HG03139 (cell line): Measurements from ENCODE around the gene CIART.

Experiments used
- ATAC-seq: cut with Tn5 transposase; IDR thresholded peaks from one replicate; pipeline ENCODE4 v1.9.1; 2021; ENCODE audit not compliant: unreplicated experiment

The CIART gene

DNA sequence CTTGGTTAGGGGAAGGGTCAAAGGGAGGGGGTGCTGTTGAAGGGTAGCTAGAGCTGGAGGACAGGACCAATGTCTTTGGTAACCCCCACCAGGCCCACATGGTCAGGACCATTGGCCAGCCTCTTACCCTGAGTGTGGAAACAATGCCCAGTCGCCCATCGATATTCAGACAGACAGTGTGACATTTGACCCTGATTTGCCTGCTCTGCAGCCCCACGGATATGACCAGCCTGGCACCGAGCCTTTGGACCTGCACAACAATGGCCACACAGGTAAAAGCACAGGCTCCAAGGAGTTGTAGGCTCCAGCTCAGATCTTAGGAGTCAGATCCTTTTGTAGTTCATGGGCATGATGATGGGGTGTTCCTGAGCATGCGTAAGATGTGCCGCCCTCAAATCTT lies 21.0 kb upstream of the CIART start:
- ATAC-seq = no peak

DNA sequence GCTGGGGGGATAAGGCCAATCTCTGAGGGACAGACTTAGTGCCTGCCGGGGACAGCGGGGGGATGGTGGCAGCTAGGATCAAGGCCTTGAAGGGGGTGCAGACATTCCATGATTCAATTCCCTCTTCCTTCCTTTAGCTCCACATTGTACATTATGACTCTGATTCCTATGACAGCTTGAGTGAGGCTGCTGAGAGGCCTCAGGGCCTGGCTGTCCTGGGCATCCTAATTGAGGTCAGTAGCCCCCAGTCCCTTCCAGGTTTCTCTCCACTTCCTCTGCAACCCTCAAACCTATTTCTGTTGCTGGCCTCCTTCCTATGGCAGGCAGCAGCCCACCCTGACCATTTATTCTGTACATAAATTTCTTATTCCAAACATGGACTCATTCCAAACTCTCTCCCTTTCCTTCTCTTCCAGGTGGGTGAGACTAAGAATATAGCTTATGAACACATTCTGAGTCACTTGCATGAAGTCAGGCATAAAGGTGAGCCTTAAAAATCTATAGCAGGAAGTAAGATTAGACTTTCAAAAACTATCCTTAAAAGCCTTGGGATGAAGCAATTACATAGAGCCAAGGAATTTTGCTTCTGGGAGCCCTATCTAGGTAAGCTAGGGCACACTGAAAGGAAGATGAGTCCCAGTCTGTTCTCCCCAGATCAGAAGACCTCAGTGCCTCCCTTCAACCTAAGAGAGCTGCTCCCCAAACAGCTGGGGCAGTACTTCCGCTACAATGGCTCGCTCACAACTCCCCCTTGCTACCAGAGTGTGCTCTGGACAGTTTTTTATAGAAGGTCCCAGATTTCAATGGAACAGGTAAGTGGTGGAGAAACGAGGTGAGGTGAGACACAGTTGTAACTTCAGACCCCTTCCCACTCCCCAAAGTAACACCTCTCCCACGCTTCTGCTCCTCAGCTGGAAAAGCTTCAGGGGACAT lies 19.7 kb upstream of the CIART start:
- no peak for ATAC-seq

DNA sequence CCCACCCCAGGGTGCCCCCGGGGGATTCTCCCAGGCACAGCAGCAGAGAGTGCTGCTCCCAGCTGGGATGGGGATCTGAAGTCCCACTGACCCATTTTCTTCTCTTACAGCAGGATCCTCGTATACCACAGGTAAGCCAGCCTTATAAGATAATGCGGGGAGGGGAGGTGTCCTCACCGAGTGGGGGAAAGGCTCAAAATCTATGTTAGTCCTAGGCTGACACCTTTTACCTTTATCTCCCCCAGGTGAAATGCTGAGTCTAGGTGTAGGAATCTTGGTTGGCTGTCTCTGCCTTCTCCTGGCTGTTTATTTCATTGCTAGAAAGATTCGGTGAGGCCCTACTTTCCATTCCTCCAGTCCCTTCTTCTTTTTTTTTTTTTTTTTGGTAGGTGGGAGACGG lies 18.8 kb upstream of the CIART start:
- ATAC-seq = no peak

DNA sequence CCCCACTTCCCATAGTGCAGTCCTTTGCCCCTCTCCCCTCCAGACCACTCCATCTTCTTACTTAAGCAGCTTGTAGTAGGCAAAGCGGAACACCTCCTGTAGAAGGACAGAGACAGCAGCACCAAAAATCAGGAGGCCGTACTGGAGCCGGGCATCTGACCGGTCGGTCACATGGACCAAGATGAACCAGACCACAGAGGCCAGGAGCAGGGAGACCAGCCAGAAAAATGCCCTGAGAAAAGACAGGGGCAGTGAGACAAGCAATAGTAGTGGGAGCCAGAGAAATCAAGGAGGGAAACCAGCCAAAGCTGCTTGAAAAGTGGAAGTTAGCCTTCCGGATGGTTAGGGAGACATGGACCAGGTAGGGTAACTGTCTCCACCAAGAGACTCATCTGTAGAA lies 14.5 kb upstream of the CIART start:
- ATAC-seq = no peak

DNA sequence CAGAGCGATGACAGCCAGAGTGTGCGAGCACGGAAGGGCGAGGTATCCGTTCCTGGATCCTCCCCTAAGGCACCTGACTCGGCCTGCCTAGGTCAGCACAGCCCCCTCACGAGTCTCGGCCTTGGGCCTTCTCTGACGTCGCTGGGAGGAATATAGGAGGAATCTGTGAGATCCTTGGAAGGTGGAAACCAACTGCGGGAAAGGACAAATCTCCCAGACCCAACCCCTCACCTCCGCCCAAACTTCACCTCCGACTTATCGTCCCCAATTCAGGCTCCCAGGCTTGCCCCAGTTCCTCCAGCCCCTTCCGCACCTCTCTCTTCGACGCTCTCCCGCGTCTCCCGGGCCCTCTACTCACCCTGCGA lies 14.0 kb upstream of the CIART start:
- ATAC-seq = no peak

DNA sequence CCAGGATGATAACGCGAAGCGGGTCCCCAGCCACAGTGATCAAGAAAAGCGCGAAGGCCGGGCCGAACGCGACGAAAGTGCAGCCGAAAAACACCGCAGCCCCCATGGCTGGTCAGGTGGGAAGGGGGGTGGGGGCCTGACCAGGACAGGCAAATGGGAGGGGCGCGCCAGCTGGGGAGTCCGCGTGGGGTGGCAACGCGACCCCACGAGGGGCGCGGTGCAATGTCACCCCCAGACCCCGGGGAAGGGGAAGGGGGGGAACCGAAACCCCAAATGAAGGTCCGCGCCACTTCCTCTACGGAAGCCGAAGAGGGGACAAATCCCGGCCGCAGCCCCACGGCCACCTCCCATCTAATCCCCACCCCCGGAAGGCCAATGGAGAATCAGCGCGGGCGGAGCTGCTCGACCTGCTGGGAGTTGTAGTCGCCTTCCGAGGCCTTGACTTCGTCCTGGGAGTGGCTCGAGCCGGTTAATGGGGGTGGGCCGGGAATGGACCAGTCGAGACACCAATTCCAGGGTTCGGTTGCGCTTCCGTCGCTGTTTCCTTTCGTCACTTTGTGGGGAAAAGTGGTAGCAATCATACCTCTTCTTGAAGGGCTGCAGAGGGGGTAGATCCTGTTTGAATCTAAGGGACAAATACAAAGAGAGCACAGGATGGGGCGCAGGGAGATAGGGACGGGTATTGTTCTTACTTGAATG lies 13.5 kb upstream of the CIART start, which contains the start of gene APH1A:
TSS of gene APH1A (minus strand) at position 312 of the 699 bp plus-strand sequence. CDS start at position 106, 206 bp downstream.
- peak; percentile 75 for ATAC-seq

DNA sequence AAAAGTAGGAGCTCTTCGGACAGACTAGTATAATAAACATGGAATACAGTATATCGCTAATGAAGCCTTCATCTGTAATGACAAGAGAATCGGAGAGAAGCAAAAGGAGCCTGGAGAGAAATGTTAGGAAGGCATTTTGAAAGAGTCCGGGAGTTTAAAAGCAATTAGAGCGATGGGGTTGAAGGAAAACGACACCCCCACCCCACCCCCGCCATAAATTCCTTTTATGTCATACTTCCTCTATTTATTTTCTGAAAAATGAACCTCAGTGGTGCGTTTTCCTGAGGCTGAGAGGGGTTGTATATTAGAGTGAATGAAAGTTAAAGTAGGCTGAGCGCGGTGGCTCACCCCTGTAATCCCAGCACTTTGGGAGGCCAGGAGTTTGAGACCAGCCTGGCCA lies 12.9 kb upstream of the CIART start:
- no peak for ATAC-seq

DNA sequence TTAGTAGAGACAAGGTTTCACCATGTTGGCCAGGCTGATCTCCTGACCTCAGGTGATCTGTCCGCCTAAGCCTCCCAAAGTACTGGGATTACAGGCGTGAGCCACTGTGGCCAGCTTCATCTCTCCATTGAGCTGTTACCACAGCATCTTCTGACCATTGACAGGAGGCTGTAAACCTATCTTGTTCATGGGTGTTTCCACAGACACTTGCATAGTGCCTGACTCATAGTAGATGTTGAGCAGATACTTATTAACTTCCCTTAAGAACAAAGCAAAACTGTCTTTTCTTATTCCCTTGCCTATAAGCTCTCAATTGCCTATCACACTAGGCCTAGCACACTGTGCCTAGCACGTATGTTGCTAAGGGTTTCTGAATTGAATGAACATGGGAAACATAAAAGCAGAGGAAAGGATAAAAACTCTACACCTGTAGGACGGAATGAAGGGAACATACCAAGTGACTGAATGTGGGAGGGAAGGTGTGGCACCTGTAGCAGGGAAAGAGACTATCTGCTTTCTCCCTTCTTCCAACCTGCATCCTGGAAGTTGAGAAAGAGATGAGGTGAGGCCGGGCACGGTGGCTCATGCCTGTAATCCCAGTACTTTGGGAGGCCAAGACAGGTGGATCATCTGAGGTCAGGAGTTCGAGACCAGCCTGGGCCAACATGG lies 10.9 kb upstream of the CIART start:
- no peak for ATAC-seq

DNA sequence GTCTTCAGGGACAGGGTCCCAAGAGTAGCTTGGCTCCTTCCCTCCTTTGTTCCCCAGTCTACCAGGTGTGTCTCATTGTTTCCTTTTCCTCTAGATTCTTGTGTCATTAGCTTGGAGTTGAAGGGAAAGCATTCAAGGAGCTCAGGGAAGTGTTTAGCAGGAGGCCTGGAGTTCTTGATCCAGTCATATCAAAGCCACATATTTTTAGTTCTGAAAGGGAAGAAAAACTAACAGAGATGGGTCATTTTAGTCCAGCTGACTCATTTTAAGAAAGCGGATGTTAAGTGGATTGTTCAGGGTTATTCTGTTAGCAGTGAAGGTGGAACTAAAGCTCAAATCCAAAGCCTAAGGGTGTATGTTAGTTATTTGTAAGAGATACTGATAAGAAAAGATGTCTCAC lies 9.0 kb upstream of the CIART start:
- ATAC-seq = no peak

DNA sequence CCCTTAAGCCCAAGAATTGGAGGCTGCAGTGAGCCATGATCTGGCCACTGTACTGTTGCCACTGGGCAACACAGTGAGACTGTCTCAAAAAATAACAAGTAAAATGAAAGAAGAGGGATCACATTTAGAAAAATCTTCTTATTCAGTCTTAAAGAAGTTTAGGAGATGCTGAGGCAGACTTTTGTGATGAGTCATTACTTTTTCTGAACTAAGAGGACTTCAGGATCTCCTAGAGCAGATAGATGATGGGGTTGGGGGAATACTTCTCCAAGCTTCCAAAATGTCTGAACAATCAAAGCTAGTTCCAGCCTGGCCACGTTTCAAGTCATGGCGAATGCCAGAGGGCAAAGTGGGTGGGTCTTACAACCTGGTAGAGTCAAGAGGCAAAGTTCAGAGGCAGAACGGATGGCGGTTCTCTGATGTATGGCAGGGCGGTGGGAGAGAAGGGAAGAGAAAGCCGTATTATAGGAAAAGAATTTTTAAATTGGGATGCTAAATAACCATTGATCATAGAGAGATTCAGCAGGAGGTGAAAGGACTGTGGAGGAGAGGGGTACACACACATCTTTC lies 2.1 kb upstream of the CIART start:
- no peak for ATAC-seq

DNA sequence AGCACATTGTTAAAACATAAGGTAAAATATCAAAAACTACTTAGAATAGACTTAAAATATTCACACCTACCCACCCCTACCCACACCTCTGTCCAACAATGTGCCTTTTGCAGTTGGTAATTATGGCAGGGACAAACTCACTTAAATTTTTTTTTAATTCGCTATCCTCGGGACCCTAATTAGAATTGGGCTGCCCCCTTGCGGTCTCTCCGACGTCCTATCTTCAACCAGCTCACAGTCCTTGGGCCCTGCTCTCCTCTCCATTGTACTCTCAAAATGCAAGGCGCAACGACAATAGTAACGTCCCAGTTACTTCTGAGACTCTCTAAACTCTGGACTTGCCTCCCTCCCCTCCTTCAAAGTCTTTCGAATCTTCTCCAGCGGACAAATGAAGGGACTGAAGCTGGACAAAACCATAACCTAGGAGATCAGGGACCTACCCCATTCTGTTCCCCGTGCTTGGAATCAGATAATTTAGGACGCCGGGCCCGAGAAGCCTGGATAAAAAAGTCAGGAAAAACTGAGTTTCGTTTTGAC lies 1.1 kb upstream of the CIART start:
- no peak for ATAC-seq

DNA sequence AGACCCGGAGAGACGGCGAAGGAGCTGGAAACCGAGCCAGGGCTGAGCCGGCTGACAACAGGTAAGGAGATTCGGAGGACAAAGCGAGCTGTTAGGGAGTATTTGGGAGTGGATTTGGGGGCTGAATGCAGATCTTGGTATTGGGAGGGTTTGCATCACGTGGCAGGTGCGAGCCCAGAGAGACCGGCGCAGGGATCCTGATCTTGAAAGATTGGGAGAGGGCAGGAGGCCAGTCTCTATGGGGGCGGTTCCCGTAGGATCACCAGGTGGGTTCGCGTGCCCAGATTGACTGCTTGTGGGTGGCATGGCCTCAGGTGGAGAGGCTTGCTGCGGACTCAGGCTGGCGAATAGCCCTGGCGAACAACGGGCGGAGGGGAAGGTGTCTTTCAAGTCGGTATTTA lies 204 bp downstream of the CIART start:
- ATAC-seq = no peak

DNA sequence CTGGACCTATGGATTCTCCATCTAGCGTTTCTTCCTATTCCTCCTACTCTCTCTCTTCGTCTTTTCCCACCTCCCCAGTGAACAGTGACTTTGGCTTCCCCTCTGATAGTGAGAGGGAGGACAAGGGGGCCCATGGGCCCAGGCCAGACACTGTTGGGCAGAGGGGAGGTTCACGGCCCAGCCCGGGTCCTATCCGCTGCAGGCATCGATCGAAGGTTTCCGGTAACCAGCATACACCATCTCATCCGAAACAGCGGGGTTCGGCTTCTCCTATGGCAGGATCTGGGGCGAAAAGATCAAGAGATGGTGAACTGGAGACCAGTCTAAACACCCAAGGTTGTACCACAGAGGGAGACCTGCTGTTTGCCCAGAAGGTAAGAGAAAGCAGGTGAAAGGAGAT lies 906 bp downstream of the CIART start:
- no peak for ATAC-seq

DNA sequence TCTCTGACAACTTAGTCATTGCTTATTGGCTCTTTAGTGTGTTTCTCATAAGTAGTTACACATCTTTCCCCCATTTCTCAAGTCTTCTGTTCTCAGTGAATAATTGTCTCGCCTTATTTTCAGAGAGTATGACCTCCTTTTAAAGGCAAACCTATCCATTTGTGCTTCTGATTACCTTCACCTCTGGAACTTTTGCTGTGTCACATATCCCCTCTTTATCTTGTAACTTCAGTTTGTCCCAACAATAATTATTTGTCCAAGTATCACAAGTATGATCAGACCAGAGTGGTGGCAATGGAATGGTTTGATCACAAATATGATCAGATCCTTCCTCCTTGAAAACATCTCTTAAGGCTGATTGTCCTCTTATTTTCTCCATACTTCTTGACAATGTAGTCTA lies 6.0 kb downstream of the CIART start:
- ATAC-seq = no peak

DNA sequence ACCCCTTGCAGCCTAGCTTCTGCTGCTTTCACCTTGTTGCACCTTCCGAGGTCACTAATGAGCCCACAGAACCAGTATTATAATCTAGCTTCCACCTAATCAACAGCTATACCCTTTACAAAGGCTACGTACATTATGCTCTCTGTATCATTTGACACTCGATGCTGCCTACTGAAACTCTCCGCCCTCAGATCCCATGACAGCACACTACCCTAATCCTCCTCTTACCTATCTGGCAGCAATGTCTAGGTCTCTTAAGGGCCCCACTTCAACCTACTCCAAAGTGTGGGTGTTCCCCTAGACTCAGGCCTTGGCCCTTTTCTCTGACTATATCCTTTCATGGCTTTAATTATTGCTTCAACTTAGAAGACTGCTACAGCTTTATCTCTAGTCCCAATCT lies 6.5 kb downstream of the CIART start:
- no peak for ATAC-seq

DNA sequence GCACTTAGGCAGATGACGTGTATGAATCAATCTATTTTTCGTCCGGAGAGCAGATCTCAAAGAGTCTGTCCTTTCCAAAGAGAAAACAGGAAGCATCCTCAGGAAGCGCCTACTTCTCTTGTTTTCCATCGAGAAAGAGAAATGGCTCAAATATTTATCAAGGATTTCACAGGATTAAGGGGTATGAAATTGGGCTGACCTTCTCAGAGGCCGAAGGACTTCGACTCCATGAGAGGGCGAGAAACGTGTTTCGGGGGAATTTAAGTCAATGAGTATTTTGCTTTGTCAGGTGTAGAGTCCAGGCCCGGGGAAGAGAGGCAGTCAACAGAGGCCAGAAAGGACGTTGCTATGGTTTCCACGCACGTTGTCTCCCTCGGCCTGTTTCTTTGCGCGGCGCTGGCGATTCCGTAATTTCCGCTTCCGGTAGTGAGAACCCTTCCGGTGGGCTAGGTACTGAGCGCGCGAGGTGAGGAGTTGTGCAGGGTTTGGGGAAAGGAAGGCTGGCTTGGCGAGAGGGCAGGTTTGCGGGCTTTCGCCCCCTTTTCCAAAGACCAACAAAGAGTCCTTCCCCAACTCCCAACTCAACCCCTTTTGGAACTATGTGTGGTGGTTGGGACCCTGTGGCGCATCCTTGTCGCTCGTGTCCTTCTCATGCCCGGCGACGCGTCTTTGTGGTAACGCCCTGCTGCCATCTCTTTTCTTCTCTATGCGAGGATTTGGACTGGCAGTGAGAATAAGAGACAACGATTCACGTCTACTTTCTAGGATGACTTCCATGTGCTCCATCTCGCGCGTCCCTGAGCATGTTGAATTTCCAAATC lies 11.3 kb downstream of the CIART start, which contains the start of gene MRPS21:
TSS of gene MRPS21 (plus strand) at position 429 of the 821 bp plus-strand sequence. CDS start 506 bp downstream, outside the sequence.
- peak; percentile 85 for ATAC-seq

DNA sequence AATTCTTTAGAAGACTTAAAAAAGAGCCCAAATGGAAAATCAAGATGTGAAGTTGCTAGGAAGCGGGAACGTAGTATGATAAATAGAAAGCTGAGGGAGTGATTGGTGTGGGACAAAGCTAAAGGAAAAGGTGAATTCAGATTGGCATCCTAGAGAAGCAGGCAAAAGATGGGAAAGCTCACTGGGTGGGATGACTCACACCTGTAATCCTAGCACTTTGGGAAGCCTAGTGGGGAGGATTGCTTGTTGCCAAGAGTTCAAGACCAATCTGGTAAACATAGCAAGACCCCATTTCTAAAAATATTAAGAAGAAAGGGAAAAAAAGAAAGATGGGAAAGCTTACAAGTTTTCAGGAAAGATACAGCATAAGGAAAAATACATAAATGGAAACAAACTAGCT lies 13.1 kb downstream of the CIART start:
- no peak for ATAC-seq

DNA sequence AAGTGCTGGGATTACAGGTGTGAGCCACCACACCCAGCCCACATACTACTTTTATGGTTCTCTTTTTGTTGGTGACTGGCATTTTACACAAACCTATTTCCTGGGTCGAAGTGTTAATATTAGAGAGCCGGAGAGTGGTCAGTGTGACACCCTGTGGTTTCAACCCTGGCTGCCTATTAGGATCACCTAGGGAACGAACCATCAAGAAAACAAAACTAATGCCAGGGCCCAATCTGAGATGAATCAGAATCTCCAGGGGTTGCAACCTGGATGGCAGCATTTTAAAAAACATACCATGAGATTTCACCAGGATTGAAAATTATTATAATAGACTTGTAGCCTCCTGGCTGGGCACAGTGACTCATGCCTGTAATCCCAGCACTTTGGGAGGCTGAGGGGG lies 17.4 kb downstream of the CIART start:
- no peak for ATAC-seq

DNA sequence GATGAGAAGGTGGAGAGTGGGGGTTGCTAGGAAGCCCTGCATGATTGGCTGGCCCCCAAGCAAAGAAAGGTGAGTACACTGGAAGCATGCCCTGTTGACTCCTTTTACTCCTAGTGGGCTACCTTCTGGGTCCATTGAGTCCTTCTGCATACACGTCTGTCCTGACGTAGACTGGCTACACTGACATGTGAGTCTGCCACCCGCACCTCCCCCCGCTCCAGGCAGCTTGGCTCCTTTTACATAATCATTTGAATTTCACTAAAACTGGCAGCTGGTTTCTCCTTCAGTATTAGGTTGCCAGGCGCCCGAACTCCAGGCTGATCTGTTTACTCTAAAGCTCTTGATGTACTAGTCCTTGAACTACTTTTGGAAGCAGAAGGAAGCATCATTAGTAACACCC lies 20.0 kb downstream of the CIART start:
- no peak for ATAC-seq

DNA sequence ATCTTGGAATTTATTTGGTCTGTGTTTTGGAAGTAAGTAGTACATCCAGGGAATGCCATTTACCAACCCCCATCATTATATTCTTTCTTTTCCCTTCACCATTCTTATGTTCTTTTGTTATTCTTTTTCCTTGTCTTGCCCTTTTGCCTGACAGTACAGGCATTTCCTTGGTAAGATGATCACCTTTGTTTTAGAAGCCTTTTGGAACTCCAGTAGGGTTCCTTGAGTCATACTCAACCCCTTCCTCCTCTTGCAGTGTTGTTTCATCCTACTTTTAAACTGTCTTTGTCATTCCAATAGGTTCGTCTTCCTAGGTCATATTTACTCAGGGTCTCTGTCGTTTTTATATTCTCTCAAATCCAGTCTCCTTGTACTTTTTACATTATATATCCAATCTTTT lies 20.5 kb downstream of the CIART start:
- no peak for ATAC-seq
